KBM-7 (cell line): ENCODE data around the gene AHRR.
A peak's percentile ranks its signal among the peaks of the same experiment; 100 is the strongest.
"Not testable (repeated sequence)": the region's sequence is repeated elsewhere in the genome, so short reads cannot be mapped to it uniquely, and the experiment has no call there.

Experiments
- DNase-seq: peaks from one replicate; pipeline ENCODE4 v3.0.0-alpha.2; 2015
- in situ Hi-C: fragments of 300-500 bp; cut with MboI; formaldehyde crosslinking; loops from 2 replicates; pipeline ENCODE4 v1.14.3; 2020; ENCODE audit warnings: low sequenced_read_pairs, low pct_unique_long_range_greater_than_20kb, mixed read lengths

Gene AHRR

DNA sequence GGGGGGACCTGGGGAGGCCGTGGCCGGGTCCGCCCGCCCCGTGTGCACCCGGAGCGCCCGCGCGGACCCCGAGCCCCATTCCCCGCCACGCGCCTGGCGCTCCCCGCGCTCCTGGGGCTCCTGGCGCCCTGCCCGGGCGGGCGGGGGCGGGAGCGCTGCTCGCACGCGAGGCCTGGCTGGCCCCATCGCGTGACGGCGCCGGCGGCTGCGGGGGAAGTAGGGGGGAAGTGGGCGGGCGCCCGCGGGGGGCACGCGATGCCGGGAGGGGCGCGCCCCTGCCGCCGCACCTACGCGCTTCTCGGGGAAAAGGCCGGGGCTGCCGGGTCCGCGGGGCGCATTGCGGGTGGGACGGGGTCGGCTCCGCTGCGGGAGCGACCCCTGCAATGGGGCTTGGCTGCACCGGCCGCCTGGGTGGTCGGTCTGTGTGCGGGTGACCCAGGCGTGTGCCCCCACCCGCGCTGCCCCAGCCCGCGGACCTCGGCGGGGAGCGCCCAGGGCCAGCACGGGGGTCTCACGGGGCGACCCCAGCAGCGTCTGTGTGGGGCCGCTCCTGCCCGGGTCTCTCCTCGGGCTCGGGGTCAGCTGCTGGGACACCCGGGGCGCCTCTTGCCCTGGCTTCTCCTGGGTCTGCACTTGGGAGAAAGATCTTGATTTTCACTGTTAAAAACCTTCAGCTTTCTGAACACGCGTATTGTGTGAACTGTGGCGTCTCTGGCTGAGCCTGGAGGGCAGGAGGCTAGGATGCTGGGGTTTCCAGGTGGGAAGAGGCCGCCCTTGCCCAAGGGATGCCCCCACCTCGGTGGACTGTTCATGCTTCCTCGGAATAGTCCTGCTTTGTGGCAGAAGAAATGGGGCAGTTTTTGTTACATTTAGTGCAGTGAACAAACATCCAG is 52.4 kb downstream of the AHRR start:
- DNase-seq = peak; percentile 71
- in situ Hi-C loops = no loop called here

GRCh38 chr5:374631-375335 is 53.3 kb downstream of the AHRR start:
- no peak for DNase-seq
- in situ Hi-C loops = no loop called here

DNA sequence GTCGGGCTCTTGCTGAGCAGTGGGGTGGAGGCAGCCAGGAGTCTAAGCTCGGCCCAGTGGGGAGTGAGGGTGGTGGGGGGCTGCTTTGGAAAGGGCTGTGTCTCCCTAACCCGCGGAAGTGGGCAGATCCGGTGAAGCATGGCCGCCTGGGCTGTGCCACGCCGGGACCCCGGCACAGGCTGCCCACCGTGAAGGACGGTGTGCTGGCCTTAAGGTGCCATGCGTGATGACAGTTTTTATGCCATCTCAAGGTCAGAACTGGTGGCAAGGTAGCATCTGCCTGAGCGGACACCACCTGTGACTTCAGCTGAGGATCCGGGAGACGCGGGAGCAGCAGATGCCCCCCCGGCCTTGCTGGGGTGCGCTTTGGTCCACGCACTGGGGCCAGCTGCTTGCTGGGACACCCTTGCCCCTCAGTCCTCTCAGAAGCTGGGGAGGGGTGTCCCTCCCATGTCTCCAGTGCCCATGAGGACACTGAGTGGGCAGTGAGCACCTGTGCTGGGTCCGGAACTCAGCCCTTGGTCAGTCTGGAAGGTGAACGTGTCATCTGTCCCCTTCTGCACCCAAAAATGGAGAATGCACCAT is 53.9 kb downstream of the AHRR start:
- DNase-seq = no peak
- in situ Hi-C loops = no loop called here

GRCh38 chr5:375921-376798 is 54.6 kb downstream of the AHRR start:
- in situ Hi-C loops = no loop called here
- no peak for DNase-seq

DNA sequence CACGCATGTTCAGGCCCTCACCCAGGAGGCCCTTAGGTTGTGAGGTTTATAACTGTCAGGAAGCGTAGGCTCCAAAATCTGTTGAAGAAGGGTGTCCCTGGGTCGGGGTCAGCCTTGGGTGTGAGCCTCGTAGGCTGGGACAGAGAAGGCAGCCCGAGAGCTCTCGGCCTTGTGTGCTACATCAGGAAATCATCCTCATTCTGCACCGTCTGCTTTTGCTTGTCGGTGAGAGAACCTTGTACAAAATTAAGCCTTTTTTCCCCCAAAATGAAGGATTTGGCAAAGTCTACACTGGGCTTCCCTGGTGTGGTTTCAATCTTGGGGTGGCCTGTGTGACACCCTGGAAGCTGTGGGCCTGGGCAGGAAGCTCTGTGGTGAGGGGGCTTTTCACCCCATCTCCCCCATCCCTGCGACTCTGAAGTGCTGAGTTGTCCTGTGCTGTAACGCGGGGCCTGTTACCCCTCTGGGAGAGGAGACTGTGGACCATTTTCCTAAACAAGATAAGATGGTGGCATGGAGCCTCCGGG is 55.3 kb downstream of the AHRR start:
- DNase-seq = no peak
- in situ Hi-C loops = no loop called here

GRCh38 chr5:377326-377981 is 55.9 kb downstream of the AHRR start:
- DNase-seq = no peak
- in situ Hi-C loops = no loop called here

DNA sequence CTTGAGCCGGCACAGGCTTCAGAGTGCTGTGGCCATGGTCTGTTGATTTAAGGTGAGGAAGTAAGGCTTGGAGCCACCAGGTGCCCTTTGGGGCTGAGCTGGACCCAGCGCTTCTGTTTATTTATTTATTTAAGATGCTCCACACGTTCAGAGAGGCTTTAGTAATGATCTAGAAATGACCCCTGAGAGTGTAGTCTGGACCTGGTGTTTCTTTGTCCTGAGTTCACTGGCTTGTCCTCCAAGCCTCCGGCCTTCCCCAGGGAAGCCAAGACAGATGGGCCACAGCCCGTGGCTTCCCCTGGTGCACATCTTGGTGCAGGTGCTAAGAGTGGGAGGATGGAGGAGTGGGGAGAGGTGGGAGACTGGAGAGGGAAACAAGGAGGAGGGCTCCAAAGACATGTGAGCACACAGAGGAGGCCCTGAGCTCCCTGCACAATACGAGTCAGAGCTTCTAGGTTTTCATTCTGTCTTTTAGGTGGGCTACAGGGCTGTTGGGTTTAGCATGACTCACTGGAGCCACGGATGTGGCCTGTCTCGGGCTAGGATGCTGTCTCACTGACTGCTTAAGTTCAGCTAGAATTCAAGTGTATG is 56.9 kb downstream of the AHRR start:
- no peak for DNase-seq
- in situ Hi-C loops = no loop called here

DNA sequence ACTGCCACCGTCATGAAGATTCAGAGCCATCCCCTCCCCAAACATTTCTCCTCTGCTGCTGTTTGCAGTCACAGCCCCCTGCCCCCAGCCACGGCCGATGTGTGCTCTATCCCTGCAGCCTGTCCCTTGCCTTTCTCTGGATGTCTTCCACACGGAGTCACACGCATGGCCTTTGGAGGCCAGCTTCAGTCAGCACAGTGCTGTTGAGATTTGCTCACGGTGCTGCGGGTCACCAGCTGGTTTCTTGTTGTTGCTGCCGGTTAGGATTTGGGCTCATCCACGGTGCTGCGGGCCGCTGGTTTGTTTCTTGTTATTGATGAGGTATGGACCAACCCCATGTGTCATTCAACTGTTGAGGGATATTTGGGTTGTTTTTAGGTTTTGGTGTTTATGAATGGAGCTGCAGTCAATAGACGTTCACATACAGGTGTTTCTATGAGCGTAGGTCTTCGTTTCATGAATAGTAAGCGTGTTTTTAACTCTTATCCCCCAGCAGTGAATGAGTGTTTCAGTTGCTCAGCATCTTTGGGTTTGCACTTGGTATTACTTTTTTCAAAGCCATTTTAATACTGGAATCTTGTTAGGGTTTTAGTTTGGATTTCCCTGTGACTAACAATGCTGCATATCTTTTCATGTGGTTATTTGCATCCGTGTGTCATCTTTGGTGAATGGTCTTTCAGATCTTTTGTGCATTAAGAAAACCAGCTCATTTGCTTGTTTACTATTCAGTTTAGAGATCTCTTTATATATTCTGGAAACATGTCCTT is 57.6 kb downstream of the AHRR start:
- DNase-seq = no peak
- in situ Hi-C loops = no loop called here

DNA sequence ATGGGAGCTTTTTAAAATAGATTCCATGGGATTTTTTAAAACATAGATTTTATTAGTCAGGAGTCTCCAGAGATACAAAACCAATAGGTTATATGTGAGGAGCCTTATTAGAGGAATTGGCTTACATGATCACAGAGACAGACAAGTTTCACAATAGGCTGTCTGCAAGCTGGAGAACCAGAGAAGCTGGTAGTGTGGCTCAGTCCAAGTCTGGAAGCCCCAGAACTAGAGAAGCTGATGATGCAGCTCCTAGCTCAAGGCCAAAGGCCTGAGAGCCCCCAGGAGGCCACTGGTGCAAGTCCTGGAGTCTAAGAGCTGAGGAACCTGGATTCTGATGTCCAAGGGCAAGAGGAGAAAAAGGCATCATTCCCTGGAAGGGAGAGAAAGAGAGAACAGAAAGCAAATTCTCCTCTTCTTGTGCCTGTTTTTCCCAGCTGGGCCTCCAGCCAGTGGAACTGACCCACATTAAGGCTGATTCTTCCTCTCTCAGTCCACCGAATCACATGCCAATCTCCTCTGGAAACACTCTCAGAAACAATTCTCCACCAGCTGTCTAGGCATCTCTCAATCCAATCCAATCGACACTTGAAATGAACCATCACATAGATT is 59.3 kb downstream of the AHRR start:
- DNase-seq = no peak
- in situ Hi-C loops = no loop called here

DNA sequence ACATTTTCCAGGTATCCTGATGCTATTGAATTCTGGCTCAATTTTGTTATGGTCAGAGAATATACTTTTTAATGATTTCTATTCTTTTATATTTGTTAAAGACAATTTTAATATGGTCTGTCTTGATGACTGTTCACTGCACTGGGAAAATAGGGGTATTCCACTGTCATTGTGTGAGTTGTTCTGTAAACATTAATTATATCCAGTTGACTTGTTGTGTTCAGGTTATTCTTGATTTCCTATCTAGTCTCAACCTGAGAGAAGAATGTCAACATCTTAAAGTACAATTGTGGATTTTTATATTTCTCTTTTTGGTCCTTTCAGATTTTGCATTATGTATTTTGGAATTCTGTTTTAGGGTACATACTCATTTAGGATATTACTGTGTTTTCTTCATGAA is 61.6 kb downstream of the AHRR start:
- in situ Hi-C loops = no loop called here
- DNase-seq = no peak

DNA sequence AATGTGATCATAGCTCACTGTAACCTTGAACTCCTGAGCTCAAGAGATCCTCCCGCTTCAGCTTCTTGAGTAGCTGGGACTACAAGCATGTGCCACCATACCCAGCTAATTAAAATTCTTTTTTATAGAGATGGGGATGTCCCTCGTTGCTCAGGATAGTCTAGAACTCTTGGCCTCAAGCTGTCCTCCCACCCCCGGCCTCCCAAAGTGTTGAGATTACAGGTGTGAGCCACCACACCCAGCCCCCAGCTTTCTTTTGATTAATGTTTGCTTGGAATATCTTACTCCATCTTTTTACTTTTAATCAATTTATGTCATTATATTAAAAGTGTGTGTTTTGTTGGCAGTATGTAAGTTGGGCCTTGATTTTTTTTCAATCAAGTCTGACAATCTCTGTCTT is 62.1 kb downstream of the AHRR start:
- in situ Hi-C loops = no loop called here
- DNase-seq = no peak

GRCh38 chr5:384576-384975 is 63.1 kb downstream of the AHRR start:
- in situ Hi-C loops, DNase-seq: not testable (repeated sequence)

- no peak for DNase-seq
- in situ Hi-C loops = no loop called here
Observed at GRCh38 chr5:385321-385720, 63.8 kb downstream of the AHRR start.

GRCh38 chr5:386432-387341 is 65.2 kb downstream of the AHRR start:
- DNase-seq = no peak
- in situ Hi-C loops = no loop called here

DNA sequence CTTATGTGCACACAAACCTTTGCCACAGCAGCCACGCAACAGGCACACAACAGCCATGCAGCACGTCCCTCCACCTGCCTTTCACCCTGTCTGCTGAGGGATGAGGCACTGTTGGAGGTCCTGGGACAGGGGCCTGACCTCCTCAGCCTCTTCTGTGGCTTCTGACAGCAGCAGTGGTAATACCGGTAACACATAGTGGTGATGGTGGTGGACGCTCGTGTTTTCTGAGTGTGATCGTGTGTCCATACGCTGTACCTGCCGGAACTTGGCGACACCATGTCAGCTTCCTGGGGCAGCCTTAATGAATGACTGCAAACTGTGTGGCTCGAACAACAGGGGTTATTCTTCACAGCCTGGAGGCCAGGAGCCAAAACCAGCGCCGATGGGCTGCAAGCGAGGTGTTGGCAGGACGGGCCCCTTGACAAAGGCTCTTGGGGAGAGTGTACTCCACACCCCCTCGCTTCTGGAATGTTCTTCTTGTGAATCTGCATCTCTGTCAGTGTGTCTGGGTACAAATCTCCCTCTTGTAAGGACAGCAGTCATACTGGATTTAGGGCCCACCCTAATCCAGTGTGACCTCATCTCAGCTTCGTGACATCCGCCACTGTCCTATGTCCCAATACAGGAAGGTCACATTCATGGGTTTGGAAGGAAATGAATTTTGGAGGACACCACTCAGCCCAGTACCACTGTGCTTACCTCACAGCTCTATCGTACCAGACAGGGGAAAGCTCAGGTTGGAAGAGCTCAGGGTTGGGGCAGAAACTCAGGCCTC is 66.2 kb downstream of the AHRR start:
- no peak for DNase-seq
- in situ Hi-C loops = no loop called here
